ENCODE data around the gene DNM1.
A peak's percentile ranks its signal among the peaks of the same experiment; 100 is the strongest.

Gene DNM1

DNA sequence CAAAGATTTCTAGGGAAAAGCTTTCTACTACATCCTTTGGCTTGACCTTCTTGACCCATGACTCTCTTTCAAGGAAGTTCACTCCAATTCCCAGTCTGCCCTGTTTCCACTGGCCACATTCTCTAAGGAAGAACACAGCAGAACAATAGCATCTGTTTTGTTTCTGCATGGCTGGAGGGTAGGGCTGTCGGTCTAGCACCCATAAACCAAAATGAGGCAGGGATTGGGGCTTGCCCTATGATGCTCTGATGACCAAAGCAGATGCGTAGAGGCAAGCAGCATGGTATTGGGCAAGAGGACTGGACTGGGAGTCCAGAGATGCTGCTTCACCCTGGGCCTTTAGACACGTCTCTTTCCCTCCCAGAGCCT is 48.5 kb downstream of the DNM1 start:
- DNase-seq (ENCODE audit: low spot score) = no peak

DNA sequence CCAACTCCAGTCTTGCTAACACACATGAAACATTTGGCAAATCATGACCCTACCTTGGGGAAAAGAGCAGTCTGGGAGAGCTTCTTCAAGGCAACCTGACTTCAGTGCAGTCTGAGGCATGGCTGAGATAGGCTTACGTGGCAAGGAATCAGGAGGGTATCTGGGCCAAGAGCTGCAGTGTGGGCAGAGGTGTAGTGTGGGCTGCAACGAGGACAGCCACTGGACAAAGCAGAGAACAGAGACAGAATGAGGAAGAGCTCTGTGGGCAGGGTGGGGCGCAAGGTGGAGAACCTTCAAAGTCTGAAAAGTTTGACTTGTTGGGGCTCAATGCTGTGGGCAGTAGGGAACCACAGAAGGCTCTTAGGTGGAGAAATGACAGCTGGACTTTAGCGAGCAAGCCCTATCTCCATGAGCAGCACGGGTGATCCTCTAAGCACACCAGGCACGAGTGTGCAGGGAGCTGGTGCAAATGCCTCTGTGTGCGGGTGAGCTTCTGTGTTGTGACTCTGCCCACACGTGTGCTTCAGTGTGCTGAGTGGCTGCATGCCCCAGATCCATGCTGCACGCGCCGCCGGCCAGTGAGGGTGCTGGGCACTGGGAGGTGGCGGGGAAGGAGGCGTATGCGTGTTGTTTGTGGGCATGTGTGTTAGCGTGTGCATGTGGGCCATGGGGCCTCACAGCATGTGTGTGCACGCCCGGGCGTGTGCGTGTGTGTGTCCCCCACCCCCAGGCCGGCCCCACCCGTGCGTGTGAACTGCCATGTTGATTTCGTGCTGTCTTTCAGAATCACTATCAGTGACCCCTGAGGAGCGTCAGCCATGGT is 49.3 kb downstream of the DNM1 start:
- no peak for DNase-seq (ENCODE audit: low spot score)

DNA sequence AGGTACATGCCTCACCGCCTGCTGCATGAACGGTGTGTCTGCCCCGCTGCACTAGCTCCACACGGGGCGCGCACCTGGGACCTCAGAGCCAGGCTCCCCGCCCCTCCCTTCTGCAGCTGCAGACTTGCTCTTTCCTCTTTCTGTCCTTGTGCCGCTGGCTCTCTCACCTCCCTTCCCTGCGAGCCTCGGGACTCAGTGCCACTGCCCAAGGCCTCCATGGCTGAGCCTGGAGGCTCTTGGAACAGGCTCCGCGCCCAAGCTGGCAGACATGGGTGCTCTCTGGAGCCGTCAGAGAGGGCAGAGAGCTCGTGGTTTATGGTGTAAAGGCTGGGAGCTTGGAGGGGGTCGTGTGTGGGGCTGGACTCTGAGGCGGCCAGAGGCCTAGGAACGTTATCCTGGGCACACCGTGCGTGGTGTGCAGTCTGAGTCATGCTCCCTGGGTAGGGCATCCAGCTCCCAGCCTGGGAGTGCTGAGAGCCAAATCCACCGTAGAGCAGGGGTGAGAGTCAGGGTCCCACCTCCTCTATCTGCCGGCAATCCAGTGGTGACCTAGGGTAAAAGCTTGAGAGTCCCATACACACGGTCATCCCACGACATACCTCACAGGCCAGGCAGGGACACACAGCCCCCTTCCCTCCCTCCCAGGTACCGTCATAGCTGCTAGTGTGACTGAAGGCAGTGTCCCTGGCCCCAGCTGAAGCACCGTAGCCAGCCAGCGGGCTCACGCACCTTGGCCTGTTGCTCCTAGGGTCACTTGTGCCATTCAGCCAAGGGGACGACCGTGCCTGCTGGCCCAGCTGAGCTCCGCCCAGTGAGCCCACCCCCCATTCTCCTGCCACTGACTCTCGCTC is 50.2 kb downstream of the DNM1 start:
- peak; percentile 49 for DNase-seq (ENCODE audit: low spot score)

DNA sequence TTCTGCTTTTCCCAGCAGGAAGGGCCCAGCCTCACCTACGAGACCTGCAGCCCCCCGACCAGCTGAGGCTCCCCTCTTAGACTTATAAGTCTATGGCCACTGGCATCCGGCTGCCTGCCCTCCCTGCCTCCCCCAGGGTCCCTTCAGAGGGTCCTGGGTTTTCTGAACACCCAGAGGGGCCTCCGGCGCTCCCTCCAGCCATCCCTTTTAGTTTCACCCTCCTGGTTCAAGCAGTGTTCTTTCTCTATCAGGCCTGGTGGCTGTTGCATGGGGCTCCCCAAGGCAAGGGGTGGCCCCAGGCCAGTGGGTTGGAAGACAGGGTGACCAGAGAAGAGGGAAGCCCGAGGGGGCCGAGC is 50.8 kb downstream of the DNM1 start:
- no peak for DNase-seq (ENCODE audit: low spot score)

DNA sequence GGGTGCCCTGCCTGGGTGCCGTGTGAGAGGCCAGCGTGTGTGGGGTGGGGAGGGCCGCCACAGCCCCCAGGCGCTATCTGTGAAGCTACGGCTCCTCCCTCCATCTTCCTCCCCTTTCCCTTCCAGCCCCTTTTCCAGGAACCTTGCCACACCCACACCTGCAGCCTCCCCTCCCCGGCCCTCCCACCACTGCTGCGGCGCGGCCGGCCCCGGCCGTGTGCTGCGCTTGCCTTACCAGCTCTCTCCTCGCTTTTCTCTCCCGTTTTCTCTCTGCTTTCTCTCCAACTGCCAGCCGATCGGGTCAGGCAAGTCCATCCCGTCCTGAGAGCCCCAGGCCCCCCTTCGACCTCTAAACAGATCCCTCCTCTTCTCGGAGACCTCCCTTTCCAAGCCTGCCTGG is 51.2 kb downstream of the DNM1 start:
- DNase-seq (ENCODE audit: low spot score) = no peak

DNA sequence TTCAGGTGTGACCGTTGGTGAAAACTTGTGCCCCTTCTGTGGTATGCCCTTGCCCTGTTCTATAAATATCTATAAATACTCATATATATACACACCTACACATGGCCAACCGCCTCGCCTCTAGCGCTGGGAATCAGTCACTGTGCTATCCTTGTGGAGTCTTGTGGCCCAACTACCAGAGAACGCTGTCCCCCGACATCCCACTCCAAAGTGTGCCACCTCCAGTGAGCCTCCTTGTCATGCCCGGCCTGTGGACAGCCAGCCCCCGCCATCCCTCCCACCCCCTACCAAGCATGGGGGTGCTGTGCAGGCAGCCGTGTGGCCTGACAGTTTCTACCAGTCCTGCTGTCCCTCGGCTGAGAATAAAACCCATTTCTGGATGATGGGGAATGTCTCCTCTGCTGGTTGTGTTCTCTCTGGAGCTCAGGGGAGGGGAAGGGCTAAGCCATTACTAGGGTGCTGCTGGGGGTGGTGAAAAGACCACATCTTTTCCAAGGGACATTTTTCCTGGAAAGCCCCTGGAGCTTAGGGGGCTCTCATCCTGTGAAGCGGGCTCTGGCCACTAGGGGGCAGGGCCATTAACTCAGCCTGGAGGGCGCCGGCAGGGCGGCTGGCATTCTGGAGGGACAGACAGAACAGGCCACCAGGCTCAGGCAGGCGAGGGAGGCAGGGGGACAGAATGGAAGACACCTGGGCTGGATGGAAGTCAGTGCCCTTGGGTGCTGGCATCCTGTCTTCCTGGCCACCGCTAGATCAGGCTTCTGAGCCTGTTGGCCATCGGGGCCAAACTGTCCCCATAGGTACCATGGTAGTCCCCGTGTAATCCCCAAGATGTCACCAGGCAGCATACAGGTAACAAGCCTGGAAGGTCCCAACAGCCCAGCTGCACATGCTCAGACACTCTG is 51.9 kb downstream of the DNM1 start:
- peak; percentile 72 for DNase-seq (ENCODE audit: low spot score)

DNA sequence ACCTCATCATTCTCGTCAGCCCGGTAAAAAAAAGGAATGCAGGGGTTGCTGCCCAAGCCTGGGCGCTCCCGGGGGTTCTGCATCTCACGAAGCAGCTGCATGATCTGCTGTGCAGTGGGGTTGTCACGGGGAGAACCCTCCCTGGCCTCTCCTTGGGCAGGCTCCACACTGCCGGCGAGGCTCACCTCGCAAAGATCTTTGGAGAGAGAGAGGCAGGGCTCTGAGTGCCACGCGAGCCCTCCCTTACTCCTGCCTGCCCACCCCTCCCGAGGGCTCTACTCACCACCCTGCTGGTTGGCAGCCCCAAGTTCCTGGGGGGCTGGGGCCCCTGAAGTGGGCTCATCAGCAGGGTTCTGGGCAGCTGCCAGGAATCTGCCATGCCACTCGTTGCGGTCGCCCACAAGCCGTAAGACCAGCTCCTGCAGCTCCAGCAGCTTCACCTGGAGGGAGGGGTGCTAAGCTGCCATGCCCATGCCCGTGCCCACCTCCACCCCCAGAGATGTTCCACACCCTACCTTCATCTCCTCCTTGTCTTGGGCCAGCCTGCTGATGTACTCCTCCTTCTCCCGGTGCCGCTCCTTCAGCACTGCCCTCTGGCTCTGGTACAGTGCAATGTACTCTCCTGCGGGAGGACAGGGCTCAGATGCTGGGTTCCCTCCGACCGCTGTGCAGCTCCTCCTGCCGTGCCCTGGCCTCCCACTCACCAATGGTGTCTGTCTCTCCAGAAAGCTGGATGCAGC is 54.1 kb downstream of the DNM1 start:
- DNase-seq (ENCODE audit: low spot score) = no peak

DNA sequence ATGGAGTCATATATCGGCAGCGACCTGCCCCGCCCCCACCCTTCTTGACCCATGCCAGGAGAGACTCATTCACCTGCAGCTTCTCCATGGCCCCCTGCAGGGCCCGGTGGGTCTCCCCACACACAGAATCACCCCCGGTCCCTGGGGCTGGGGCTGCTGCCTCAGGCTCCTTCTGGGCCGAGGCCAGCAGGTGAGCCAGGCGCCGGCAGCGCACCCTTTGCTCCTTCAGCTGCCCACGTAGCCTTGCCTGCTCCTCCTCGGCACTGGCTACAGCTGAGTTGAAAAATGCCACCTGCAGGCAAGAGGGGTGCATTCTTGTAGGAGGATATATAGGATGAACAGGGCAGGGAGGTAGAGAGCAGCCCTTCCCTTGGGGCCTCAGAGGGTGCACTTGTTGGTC is 54.7 kb downstream of the DNM1 start:
- DNase-seq (ENCODE audit: low spot score) = no peak

DNA sequence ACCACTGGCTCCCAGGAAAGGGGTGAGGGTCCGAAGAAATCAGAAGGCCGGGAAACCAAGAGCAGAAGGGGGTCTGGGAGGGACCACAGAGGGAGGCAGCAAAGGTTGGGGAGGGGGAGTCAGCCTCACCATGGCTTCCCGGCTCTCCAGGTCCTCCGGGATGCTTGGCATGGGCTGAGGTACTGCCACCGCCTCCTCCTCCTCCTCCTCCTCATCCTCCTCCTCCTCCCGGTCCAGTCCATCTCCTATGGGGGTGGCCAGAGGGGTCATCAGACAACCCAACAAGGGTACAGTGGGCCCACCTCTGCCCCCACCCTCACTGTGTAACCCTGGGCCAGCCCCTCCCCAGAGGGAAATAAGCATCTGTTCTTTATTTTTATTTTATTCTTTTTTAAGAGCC is 55.1 kb downstream of the DNM1 start:
- DNase-seq (ENCODE audit: low spot score) = no peak

DNA sequence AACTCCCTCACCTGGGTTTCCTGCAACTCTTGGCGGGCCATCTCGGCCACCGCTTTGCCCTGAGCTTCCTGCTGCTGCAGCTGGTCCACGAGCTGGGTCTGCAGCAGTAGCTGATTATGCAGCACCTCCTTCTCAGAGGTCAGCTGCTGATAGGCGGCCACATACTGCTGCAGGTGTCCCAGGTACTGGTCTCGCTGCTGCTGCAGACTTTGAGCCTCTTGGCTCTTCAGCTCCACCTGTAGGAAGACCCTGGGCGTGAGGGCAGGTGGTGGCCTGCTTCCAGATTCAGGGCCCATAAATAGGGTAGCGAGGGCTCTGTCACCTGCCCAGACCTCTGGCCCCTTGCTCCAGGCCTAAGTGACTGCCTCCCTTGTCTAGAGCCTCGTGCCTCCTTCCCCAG is 56.0 kb downstream of the DNM1 start:
- no peak for DNase-seq (ENCODE audit: low spot score)

DNA sequence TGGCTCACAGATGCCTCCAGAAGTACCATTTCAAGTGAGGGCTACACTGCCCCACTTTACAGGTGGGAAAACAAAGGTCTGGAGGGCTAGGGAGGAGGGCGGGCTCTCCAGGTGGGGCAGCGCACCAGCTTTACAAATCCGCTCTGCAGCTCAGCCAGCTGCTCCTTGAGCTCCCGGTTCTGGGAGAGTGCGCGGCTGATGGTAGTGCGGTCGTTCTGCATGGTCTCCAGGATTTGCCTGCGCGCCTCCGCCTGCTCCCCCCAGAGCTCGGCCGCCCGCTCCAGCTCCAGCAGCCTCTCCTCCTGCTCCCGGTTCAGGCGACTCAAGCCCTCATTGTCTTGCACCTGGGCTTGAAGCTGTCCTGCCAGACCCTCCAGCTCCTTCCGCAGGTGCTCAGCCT is 57.2 kb downstream of the DNM1 start:
- no peak for DNase-seq (ENCODE audit: low spot score)

DNA sequence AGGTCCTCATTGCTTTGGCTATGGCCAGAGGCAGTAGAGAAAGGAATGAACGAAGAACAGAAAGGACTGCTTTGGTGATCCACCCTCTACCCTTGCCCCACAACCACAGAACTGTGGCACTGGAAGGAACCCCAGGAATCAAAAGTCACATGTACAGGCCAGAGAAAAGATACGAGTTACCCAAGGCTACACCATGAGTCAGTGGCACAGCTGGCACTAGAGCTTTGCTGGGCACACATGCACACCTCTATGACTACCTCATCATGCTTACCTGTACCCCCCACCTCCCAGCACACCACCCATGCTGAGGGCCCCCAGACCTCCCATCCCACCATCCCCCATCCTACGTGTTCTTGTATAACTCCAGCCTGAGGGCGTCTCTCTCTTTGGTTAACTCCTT is 59.5 kb downstream of the DNM1 start:
- DNase-seq (ENCODE audit: low spot score) = no peak

DNA sequence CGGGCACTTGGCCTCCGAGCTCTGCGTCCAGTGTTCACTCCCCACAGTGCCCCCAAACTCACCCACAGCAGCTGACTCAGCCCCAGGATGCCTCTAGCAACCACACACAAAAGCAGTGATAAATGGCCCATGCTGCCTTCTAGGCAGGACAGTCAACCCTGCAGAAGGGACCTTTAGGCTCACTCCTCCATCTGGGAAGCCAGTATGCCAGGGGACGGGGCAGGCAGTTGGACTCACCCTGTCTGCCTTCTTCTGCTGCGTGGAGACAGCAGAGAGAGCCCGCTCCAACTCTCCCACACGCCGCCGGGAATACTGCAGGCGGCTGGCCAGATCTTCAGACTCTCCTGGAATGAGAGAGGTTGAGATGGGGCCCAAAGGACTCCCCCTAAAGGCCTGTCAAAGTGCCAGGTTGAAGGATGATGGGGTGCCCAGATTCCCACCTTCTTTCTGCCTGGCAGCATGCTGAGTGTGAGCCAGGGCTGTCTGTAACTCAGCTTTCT is 62.2 kb downstream of the DNM1 start:
- DNase-seq (ENCODE audit: low spot score) = no peak

DNA sequence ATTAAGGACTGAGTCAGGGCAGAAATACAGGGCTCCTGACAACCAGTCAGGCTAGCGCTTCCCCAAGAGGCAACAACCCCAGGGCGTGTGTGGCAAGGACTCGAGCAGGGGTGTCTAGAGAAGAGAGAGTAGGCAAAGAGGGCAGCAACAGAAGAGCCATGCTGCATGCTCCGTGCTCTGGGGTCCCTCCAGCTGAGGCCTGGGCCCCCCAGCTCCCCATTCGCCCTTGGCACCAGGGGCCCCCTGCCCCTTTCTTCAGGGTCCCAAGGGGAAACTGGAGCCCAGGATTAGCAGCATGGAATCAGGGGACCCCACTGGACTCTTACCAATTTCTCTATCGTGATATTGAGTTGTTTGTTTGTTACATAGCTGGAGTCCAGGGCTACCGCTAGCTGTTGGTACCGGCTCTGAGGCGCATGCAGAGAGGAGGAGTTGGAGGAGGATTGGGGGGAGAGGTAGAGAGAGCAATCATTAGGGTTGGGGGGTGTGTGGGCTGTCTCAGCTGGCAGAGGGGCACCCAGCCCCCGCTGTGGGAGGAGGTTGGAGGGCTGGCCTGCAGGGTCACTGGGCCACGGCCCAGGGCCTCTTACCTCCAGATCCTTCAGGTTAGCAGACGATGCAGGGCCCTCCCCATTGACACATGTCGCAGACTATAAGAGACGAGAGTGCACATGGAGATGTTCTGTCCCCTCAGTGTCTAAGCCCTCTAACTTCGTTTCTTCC is 63.9 kb downstream of the DNM1 start:
- DNase-seq (ENCODE audit: low spot score) = no peak

DNA sequence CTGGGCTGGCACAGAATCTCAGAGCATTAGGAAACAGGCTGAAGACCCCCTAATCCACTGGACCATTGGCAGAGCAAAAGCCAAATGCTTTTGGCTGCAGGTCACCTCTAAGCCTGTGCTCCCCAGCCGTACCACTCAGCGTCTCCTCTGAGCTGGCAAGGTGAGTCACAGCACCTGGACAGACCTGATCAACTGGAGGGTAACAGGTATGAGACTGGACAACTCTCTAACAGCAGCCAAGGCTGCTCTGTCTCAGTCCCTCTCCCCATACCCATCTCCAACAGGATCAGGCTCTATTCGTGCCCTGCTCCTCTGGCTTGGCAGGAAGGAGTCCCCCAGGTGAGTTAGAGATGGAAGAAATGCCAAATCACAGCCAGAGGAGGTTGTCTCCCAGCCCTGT is 67.9 kb downstream of the DNM1 start:
- no peak for DNase-seq (ENCODE audit: low spot score)

DNA sequence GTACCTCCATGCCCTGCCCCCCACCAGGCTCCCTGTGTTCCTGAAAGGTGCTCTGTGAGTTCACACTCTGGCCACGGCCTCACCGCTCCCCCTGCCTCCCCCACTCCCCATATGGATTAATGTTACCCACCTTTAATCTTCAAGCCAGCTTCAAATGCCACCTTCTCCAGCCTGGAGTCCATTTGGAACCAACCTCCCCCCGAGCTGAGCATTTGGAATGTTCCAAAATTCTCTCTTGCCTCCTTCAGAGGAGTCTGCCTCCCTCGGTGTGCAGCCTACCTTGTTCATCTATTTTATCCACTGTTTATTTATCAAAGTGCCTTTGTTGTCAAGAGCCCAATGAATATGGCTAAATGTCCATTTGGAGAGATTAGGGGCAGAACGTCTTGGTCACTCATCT is 68.3 kb downstream of the DNM1 start:
- no peak for DNase-seq (ENCODE audit: low spot score)

DNA sequence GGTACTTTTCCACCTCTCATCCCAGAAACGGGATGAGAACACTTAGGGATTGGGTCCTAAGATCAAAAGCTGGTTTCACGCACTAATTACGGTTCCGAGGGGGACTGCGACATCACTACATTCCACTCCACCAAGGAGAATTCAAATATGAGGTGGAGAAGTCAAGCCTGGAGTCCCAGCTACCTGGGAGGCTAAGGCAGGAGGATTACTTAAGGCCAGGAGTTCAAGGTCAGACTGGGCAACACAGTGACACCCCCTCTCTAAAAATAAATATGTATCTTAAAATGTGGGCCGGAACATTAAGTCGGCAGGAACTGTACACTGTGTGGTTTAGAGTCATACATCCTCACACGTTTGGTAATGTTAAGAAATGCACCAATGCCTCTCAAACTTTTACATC is 71.1 kb downstream of the DNM1 start:
- DNase-seq (ENCODE audit: low spot score) = no peak

DNA sequence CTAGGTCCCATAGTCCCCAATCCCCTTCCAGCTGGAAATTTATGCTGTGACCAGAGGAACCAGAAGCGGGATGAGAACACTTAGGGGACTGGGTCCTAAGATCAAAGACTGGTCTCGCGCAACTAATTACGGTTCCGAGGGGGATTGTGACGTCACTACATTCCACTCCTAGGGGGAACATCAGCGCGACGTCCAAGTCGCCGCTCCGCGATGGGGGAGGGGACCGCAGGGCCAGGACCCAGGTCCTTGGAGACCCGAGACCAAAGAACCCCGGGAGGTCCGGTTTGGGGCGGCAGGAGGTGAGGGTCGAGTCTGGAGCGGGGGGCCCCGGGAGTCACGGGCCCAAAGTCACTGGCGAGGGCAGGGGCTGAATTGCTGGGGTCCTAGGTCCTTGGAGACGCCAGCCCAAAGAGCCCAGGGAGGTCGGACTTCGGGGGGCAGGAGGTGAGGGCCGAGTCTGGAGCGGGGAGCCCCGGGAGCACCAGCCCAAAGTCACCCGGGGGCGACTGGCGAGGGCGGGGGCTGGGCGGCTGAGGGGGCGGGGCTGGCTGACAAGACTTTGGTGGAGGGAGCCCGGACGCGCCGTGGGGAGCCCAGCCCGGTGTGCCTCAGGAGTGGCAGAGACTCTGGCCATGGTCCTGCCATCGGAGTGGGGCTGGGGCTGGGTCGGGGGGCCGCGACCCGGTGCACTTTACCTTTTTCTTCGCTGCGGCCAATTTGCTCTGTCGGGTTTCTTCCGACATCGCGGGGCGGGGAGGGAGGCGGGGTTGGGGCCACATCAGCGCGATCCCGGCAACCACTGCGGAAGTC is 72.2 kb downstream of the DNM1 start, which contains the start of gene GOLGA2:
GOLGA2 (minus strand) TSS at position 810 of the 810 bp plus-strand sequence; CDS start at position 779, 31 bp downstream.
- peak; percentile 84 for DNase-seq (ENCODE audit: low spot score)

DNA sequence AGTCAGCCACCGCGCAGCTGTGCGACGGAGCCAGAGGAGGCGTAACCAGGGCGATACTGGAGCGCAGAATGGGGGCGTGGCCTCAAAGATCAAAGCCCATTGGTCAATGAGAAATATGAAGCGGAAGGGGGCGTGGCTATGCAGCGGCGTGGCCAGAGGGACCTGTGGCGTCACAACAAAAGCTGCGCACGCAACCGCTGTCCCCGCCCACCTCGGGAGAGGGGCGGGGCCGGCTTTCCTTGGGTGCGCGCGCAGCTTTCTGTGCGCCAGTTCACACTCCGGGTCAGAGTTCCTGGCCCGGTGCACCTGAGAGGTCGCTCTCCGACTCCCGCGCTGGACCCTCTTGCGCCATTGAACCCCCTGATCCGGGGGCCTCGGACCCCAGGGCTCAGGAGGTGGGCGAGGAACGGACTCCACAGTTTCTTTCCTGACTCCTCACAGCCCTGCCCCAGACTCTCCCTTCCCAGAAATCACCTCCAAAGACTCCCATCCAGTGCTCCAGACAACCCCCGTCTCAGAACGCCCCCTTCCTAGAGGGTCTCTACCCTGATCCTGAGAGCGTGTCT is 72.9 kb downstream of the DNM1 start, which contains the start of gene SWI5:
SWI5 (plus strand) TSS at position 269 of the 566 bp plus-strand sequence.
- peak; percentile 100 for DNase-seq (ENCODE audit: low spot score)

All from germinal center (tissue), 1 donor.